Measurements from ENCODE around the gene RANBP17.

RANBP17 gene

DNA sequence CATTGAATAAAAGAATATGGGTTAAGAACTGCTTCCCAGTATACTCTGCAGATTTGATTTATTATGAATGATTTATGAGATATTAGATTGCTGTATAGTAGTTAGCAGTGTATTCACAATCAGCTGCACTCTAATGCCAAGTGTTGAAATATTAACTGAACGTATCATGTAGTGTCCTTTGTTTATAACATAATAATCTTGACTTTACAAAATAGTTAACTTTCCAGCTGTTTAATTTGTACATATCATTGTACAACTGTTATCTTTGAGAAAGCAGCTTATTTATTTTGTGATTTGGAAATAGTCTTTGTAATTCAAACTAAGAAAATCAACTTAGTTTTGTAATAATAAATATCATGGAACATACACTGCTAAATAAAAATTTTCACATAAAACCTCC, 219.5 kb downstream of the RANBP17 start (continued):
- TF ChIP-seq, protein P1, sequence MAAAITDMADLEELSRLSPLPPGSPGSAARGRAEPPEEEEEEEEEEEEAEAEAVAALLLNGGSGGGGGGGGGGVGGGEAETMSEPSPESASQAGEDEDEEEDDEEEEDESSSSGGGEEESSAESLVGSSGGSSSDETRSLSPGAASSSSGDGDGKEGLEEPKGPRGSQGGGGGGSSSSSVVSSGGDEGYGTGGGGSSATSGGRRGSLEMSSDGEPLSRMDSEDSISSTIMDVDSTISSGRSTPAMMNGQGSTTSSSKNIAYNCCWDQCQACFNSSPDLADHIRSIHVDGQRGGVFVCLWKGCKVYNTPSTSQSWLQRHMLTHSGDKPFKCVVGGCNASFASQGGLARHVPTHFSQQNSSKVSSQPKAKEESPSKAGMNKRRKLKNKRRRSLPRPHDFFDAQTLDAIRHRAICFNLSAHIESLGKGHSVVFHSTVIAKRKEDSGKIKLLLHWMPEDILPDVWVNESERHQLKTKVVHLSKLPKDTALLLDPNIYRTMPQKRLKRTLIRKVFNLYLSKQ (tag by site-specific recombination; IDR thresholded peaks at IDR 0.05; ENCODE audit: borderline replicate concordance): no peak
- TF ChIP-seq ZFP3 (tag by site-specific recombination; IDR thresholded peaks at IDR 0.05; ENCODE audit: low read depth): no peak

DNA sequence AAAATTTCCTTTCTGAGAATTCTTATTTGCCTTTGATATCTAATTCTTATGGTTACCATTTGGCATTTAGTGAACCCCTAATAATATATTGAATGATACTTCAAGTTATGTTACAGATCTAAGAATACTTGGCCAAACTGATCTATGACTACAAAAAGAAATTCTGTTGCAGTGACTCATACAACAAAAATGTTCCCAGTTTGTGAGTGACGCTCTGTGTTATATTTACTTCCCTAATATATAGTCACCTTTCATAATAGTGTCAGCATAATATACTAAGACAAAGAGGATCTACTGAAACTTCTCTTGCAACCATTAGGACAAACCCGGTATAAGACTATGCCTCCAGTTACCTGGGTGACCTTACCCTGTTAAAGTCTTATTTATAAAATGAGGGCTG, 230.4 kb downstream of the RANBP17 start:
- CTCF ChIA-PET: no interaction called here
- Histone ChIP-seq H3K27ac (ENCODE audit: extremely low read depth, low read depth, low read length) (no peak overlapping the region), H3K9me3 (ENCODE audit: control insufficient read depth, insufficient read depth, low read depth, low read length) (no peaks in the 10 kb centered on the region), H3K4me3 (ENCODE audit: low read depth, low read length) (no peak overlapping the region), H3K4me1 (ENCODE audit: control insufficient read depth, insufficient read depth, low read length) (0 out of 2 replicates have a peak, but pooled peaks cover 2% of the 10 kb centered on the region), H3K36me3 (ENCODE audit: control insufficient read depth in 2 of 2, insufficient read depth in 1 of 2, low read length in 2 of 2) (no peaks in the 10 kb centered on the region)
- POLR2A ChIA-PET: no interaction called here
- TF ChIP-seq SP7 (tag by site-specific recombination; IDR thresholded peaks at IDR 0.05) (no peak), ZNF768 (tag by site-specific recombination; IDR thresholded peaks at IDR 0.05) (no peak), ZNF292 (tag by site-specific recombination; IDR thresholded peaks at IDR 0.05; ENCODE audit: borderline replicate concordance, low read depth) (no peak), ZNF19 (tag by site-specific recombination; IDR thresholded peaks at IDR 0.05; ENCODE audit: low read depth) (no peak), GLIS2 (tag by site-specific recombination; IDR thresholded peaks at IDR 0.05) (no peak), ZNF785 (tag by site-specific recombination; IDR thresholded peaks at IDR 0.05) (no peak), ZNF530 (tag by site-specific recombination; IDR thresholded peaks at IDR 0.05; ENCODE audit: low read depth) (no peak), ZFHX2 (tag by site-specific recombination; conservative IDR thresholded peaks at IDR 0.05) (no peak), ZNF626 (tag by site-specific recombination; IDR thresholded peaks at IDR 0.05) (no peak), KLF1 (tag by site-specific recombination; IDR thresholded peaks at IDR 0.05) (no peak), ZBTB8A (tag by site-specific recombination; IDR thresholded peaks at IDR 0.05) (no peak), ZFP69B (tag by site-specific recombination; IDR thresholded peaks at IDR 0.05) (no peak)

DNA sequence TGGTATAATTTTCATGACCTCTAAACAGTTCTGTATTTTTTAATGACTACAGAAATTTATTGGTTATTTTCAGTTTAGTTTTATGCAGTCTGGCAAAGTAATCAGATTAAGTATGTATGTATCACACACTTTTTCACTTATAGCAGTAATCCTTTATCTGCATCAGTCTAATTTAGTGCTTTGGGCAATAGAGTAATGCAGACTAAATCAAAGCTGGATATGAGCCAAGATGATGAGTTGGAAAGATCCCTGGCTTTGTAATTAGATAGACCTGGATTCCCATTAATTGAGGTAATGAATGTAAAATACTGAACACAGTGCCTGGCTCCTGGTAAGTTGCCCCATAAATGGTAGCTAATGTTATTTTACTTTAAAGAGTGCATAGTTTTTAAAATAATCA, 231.8 kb downstream of the RANBP17 start:
- H3K36me3 ChIP-seq (ENCODE audit: control insufficient read depth in 2 of 2, insufficient read depth in 1 of 2, low read length in 2 of 2): no peaks in the 10 kb centered on the region
- CTCF ChIA-PET: interaction anchor here (0.6 to 1.2 kb wide), 2 partner anchors 20 to 349 kb away, joined by 3 to 4 read pairs; no protein-coding TSS in a partner anchor
- H3K27ac ChIP-seq (ENCODE audit: extremely low read depth, low read depth, low read length): no peak overlapping the region
- no peaks in the 10 kb centered on the region for H3K9me3 ChIP-seq (ENCODE audit: control insufficient read depth, insufficient read depth, low read depth, low read length)
- POLR2A ChIA-PET: interaction anchor here (0.6 kb wide), 1 partner anchor 11 kb away, joined by 4 read pairs; no protein-coding TSS in a partner anchor
- H3K4me1 ChIP-seq (ENCODE audit: control insufficient read depth, insufficient read depth, low read length): 0 out of 2 replicates have a peak, but pooled peaks cover 2% of the 10 kb centered on the region
- H3K4me3 ChIP-seq (ENCODE audit: low read depth, low read length): no peak overlapping the region
- TF ChIP-seq, protein P2, sequence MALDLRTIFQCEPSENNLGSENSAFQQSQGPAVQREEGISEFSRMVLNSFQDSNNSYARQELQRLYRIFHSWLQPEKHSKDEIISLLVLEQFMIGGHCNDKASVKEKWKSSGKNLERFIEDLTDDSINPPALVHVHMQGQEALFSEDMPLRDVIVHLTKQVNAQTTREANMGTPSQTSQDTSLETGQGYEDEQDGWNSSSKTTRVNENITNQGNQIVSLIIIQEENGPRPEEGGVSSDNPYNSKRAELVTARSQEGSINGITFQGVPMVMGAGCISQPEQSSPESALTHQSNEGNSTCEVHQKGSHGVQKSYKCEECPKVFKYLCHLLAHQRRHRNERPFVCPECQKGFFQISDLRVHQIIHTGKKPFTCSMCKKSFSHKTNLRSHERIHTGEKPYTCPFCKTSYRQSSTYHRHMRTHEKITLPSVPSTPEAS (tag by site-specific recombination; IDR thresholded peaks at IDR 0.05): no peak
- TF ChIP-seq, protein P3, sequence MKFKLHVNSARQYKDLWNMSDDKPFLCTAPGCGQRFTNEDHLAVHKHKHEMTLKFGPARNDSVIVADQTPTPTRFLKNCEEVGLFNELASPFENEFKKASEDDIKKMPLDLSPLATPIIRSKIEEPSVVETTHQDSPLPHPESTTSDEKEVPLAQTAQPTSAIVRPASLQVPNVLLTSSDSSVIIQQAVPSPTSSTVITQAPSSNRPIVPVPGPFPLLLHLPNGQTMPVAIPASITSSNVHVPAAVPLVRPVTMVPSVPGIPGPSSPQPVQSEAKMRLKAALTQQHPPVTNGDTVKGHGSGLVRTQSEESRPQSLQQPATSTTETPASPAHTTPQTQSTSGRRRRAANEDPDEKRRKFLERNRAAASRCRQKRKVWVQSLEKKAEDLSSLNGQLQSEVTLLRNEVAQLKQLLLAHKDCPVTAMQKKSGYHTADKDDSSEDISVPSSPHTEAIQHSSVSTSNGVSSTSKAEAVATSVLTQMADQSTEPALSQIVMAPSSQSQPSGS (tag by site-specific recombination; IDR thresholded peaks at IDR 0.05; ENCODE audit: low read depth): no peak
- no peak for TF ChIP-seq ZNF169 (tag by site-specific recombination; IDR thresholded peaks at IDR 0.05)
- TF ChIP-seq, protein P4, sequence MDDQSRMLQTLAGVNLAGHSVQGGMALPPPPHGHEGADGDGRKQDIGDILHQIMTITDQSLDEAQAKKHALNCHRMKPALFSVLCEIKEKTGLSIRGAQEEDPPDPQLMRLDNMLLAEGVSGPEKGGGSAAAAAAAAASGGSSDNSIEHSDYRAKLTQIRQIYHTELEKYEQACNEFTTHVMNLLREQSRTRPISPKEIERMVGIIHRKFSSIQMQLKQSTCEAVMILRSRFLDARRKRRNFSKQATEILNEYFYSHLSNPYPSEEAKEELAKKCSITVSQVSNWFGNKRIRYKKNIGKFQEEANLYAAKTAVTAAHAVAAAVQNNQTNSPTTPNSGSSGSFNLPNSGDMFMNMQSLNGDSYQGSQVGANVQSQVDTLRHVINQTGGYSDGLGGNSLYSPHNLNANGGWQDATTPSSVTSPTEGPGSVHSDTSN (CRISPR knock-in tag; IDR thresholded peaks at IDR 0.05): no peak
- no peak for TF ChIP-seq ZNF416 (tag by site-specific recombination; IDR thresholded peaks at IDR 0.05)
- TF ChIP-seq, protein P5, sequence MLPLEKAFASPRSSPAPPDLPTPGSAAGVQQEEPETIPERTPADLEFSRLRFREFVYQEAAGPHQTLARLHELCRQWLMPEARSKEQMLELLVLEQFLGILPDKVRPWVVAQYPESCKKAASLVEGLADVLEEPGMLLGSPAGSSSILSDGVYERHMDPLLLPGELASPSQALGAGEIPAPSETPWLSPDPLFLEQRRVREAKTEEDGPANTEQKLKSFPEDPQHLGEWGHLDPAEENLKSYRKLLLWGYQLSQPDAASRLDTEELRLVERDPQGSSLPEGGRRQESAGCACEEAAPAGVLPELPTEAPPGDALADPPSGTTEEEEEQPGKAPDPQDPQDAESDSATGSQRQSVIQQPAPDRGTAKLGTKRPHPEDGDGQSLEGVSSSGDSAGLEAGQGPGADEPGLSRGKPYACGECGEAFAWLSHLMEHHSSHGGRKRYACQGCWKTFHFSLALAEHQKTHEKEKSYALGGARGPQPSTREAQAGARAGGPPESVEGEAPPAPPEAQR (tag by site-specific recombination; IDR thresholded peaks at IDR 0.05): no peak
- TF ChIP-seq ZNF654 (tag by site-specific recombination; IDR thresholded peaks at IDR 0.05; ENCODE audit: low read depth): no peak
- TF ChIP-seq ZNF473 (tag by site-specific recombination; IDR thresholded peaks at IDR 0.05): no peak
- TF ChIP-seq ZNF140 (tag by site-specific recombination; IDR thresholded peaks at IDR 0.05): no peak
- TF ChIP-seq ZNF707 (tag by site-specific recombination; IDR thresholded peaks at IDR 0.05): no peak
- no peak for TF ChIP-seq OSR2 (tag by site-specific recombination; IDR thresholded peaks at IDR 0.05)
- no peak for TF ChIP-seq ZNF155 (tag by site-specific recombination; IDR thresholded peaks at IDR 0.05)
- TF ChIP-seq, protein P6, sequence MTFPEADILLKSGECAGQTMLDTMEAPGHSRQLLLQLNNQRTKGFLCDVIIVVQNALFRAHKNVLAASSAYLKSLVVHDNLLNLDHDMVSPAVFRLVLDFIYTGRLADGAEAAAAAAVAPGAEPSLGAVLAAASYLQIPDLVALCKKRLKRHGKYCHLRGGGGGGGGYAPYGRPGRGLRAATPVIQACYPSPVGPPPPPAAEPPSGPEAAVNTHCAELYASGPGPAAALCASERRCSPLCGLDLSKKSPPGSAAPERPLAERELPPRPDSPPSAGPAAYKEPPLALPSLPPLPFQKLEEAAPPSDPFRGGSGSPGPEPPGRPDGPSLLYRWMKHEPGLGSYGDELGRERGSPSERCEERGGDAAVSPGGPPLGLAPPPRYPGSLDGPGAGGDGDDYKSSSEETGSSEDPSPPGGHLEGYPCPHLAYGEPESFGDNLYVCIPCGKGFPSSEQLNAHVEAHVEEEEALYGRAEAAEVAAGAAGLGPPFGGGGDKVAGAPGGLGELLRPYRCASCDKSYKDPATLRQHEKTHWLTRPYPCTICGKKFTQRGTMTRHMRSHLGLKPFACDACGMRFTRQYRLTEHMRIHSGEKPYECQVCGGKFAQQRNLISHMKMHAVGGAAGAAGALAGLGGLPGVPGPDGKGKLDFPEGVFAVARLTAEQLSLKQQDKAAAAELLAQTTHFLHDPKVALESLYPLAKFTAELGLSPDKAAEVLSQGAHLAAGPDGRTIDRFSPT (tag by site-specific recombination; IDR thresholded peaks at IDR 0.05): no peak
